ENCODE results near the gene TFAP2A. TPM values are rescaled to one million over a fixed set of nuclear protein-coding genes. Genes with fewer than 3 reads are reported as not detected.

The TFAP2A gene
- total and polyA plus RNA-seq, 12 donors: 0.12 to 0.95 (median 0.20) TPM; not detected in 2

GRCh38 chr6:10384610-10385523, 30.0 kb downstream of the TFAP2A start:
- peaks cover 36 to 100% (median 100%) of the 10 kb centered on the region in 7 donors for H3K27me3 ChIP-seq

GRCh38 chr6:10384091-10384609, 30.7 kb downstream of the TFAP2A start:
- Histone ChIP-seq H3K9me3 (no peaks in the 10 kb centered on the region), H3K27ac (no peak overlapping the region), H3K27me3 (peaks cover 29 to 100% (median 98%) of the 10 kb centered on the region in 7 donors), H3K4me3 (no peak overlapping the region), H3K36me3 (no peaks in the 10 kb centered on the region), H3K4me1 (peaks cover 0 to 18% (median 15%) of the 10 kb centered on the region in 9 donors)
- intact Hi-C loops (cut with DNase I): no loop called here
- ATAC-seq: no peak
- DNase-seq: no peak
- TF ChIP-seq CTCF (IDR thresholded peaks at IDR 0.05): no peak
- 5 to 6% methylated on average over 9 of the region's 9 CpGs for WGBS, 2 donors

More at GRCh38 chr6:10384610-10385523, 30.0 kb downstream of the TFAP2A start:
- H3K4me1 ChIP-seq: peaks cover 0 to 21% (median 15%) of the 10 kb centered on the region in 9 donors
- intact Hi-C loops (cut with DNase I): no loop called here
- DNase-seq (no peak), ATAC-seq (no peak)
- no peak overlapping the region for H3K27ac ChIP-seq
- H3K36me3 ChIP-seq: no peaks in the 10 kb centered on the region
- H3K9me3 ChIP-seq: no peaks in the 10 kb centered on the region
- WGBS, 2 donors: 4 to 5% methylated on average over 64 of the region's 64 CpGs
- no peak for TF ChIP-seq CTCF (IDR thresholded peaks at IDR 0.05)
- no peak overlapping the region for H3K4me3 ChIP-seq

GRCh38 chr6:10383331-10384090, 31.4 kb downstream of the TFAP2A start:
- H3K9me3 ChIP-seq: no peaks in the 10 kb centered on the region
- ATAC-seq (peak in 2 of 8 donors; percentile 55 to 57), DNase-seq (no peak)
- no peaks in the 10 kb centered on the region for H3K36me3 ChIP-seq
- 2% methylated on average over 46 to 48 of the region's 48 CpGs for WGBS, 2 donors
- TF ChIP-seq CTCF (IDR thresholded peaks at IDR 0.05): no peak
- no peak overlapping the region for H3K4me3 ChIP-seq
- H3K4me1 ChIP-seq: peaks cover 0 to 18% (median 15%) of the 10 kb centered on the region in 9 donors
- H3K27ac ChIP-seq: no peak overlapping the region
- peaks cover 28 to 100% (median 98%) of the 10 kb centered on the region in 7 donors for H3K27me3 ChIP-seq
- intact Hi-C loops (cut with DNase I): no loop called here

DNA sequence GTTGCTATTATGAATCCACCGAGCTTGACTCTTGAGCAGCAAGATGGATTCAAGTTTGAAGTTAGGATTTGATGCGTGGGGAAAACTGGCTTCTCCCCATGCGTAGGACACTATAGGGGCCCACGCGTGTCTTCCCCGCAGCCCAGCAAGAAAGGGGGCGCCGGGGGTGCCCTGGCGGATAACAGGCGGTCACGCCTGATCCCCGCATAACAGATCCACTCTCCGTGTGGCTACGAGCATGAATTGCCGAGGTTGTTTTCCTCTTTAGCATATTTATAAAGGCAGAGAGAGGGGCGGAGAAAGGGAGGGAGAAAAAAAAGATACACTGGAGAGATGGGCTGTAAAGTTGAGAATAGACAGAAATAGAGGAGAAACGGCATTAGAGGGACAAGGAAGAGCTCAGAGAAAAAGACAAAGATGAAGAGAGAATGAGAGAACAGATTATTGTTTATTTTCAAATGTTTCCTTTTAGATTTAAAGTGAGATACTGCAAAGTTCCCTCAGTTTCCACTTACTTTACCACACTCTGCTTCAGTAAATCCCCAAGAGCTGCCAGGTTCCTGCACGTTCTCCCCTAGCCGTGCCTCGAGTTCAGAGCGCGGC, 32.0 kb downstream of the TFAP2A start:
- Histone ChIP-seq H3K27ac (no peak overlapping the region), H3K4me1 (peaks cover 0 to 18% (median 15%) of the 10 kb centered on the region in 9 donors), H3K27me3 (peaks cover 28 to 100% (median 94%) of the 10 kb centered on the region in 7 donors), H3K36me3 (no peaks in the 10 kb centered on the region), H3K4me3 (no peak overlapping the region), H3K9me3 (no peaks in the 10 kb centered on the region)
- intact Hi-C loops (cut with DNase I): no loop called here
- ATAC-seq (no peak), DNase-seq (no peak)
- no peak for TF ChIP-seq CTCF (IDR thresholded peaks at IDR 0.05)
- WGBS, 2 donors: 5 to 10% methylated on average over 22 of the region's 22 CpGs

All from heart right ventricle (tissue), 16 donors.